Suprapubic skin (tissue), 4 donors: ENCODE measurements around the gene NKAIN4. TPM values are rescaled to one million over a fixed set of nuclear protein-coding genes. Genes with fewer than 3 reads are reported as not detected.
A peak's percentile ranks its signal among the peaks of the same experiment; 100 is the strongest.

ENCODE experiments used
- DNase-seq, 2 donors: peaks; one replicate each; pipeline ENCODE4 v3.0.0-alpha.2; 2019; ENCODE audit warnings: low spot score in 2 of 2
- H3K27ac ChIP-seq: fragments of 200-600 bp; sonication (generic); one replicate; pipeline ENCODE4 v1.5.1; 2019
- H3K27me3 ChIP-seq: fragments of 200-600 bp; sonication (generic); one replicate; pipeline ENCODE4 v1.5.1; 2019
- H3K36me3 ChIP-seq: fragments of 200-600 bp; sonication (generic); one replicate; pipeline ENCODE4 v1.5.1; 2019
- H3K4me1 ChIP-seq: fragments of 200-600 bp; sonication (generic); one replicate; pipeline ENCODE4 v1.5.1; 2019
- H3K4me3 ChIP-seq: fragments of 200-600 bp; sonication (generic); one replicate; pipeline ENCODE4 v1.5.1; 2019; ENCODE audit warnings: mild to moderate bottlenecking
- H3K9me3 ChIP-seq: fragments of 200-600 bp; sonication (generic); one replicate; pipeline ENCODE4 v1.5.1; 2019
- EP300 ChIP-seq: sonication (generic); formaldehyde crosslinking; IDR thresholded peaks from one replicate; pipeline ENCODE4 v1.6.1; 2017; ENCODE audit warnings: antibody characterized with exemption
- POLR2A ChIP-seq, 2 donors: fragments of 450-650 bp; IDR thresholded peaks; one replicate each; pipeline ENCODE4 v1.6.1; 2017; ENCODE audit warnings: antibody characterized with exemption in 2 of 2, mild to moderate bottlenecking in 2 of 2, moderate library complexity in 2 of 2
- POLR2AphosphoS5 ChIP-seq, 3 donors: sonication (generic); formaldehyde crosslinking; IDR thresholded peaks; one replicate each; pipeline ENCODE4 v1.6.1; 2017; ENCODE audit warnings: antibody characterized with exemption in 3 of 3
- WGBS: methylation state at CpG from one replicate; pipeline ENCODE4 v1.1.5; 2018; 5-methylcytosine and 5-hydroxymethylcytosine counted together
- total RNA-seq, 4 donors: library from RNA; depleted of rRNA; stranded (reverse); fragments of >200 nt; gene quantifications; one replicate each; pipeline ENCODE4 v1.1.0, GENCODE V29; 2016
- TF ChIP-seq, protein P1 (sequence below), 2 donors: fragments of 200-600 bp in 1 of 2; fragments of 450-650 bp in 1 of 2; sonication (generic) in 1 of 2; IDR thresholded peaks; one replicate each; pipeline ENCODE4 v1.5.1; 2016 to 2019; ENCODE audit warnings: antibody characterized with exemption in 2 of 2, mild to moderate bottlenecking in 1 of 2, moderate library complexity in 1 of 2

The NKAIN4 gene
- under 1 TPM in 1 of 4 donors, not detected in 3; 0.42 TPM for total RNA-seq

GRCh38 chr20:63254232-63254605 lies at the start of gene NKAIN4:
Gene NKAIN4, minus strand, starts transcription at chr20:63254463. Its CDS starts 13 bp downstream, at chr20:63254450.
- Histone ChIP-seq H3K4me1 (peaks cover 28% of the 10 kb centered on the region), H3K27ac (no peak within 1 kb of the TSS), H3K4me3 (peak within 1 kb of the TSS; percentile 47), H3K9me3 (no peaks in the 10 kb centered on the region), H3K36me3 (no peaks in the 10 kb centered on the region), H3K27me3 (peaks cover 87% of the 10 kb centered on the region)
- whole genome bisulfite sequencing: no CpG with 5 or more reads among the region's 46 CpGs
- TF ChIP-seq EP300 (no peak), POLR2A (IDR thresholded peaks at IDR 0.05) (no peak), POLR2AphosphoS5 (IDR thresholded peaks at IDR 0.05) (no peak)
- TF ChIP-seq, protein P1, sequence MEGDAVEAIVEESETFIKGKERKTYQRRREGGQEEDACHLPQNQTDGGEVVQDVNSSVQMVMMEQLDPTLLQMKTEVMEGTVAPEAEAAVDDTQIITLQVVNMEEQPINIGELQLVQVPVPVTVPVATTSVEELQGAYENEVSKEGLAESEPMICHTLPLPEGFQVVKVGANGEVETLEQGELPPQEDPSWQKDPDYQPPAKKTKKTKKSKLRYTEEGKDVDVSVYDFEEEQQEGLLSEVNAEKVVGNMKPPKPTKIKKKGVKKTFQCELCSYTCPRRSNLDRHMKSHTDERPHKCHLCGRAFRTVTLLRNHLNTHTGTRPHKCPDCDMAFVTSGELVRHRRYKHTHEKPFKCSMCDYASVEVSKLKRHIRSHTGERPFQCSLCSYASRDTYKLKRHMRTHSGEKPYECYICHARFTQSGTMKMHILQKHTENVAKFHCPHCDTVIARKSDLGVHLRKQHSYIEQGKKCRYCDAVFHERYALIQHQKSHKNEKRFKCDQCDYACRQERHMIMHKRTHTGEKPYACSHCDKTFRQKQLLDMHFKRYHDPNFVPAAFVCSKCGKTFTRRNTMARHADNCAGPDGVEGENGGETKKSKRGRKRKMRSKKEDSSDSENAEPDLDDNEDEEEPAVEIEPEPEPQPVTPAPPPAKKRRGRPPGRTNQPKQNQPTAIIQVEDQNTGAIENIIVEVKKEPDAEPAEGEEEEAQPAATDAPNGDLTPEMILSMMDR (IDR thresholded peaks at IDR 0.05): no peak
- no peak for DNase-seq

DNA sequence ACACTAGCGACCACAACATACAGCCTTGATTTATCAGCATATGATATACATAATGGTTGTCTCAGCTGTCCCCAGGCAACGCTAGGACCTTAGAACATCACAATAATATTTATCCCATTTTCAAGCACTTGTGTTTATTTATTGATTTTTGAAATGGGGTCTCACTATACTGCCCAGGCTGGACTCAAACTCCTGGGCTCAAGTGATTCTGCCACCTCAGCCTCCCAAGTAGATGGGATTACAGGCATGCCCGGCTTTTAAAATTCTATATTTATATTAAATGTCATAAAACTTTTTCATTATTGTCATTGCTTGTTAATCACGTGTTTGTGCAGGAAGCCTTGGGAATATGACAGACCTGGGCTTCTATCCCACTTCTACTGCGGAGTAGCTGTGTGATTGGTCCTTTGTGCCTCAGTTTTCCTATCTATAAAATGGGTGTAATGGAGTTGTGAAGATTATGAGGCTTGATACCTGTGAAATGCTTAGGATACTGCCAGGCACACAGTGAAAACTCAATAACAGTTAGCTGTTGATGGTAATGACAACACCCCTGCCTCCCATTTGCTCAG lies 48.9 kb upstream of the NKAIN4 start:
- peaks cover 79% of the 10 kb centered on the region for H3K27me3 ChIP-seq
- TF ChIP-seq, protein P1 (IDR thresholded peaks at IDR 0.05): no peak
- TF ChIP-seq POLR2A (IDR thresholded peaks at IDR 0.05) (no peak), POLR2AphosphoS5 (IDR thresholded peaks at IDR 0.05) (no peak), EP300 (no peak)
- no peak for DNase-seq

GRCh38 chr20:63301671-63302070 lies 47.4 kb upstream of the NKAIN4 start:
- H3K27ac ChIP-seq: no peak overlapping the region
- TF ChIP-seq POLR2A (IDR thresholded peaks at IDR 0.05): no peak
- TF ChIP-seq, protein P1 (IDR thresholded peaks at IDR 0.05): no peak
- no peak for TF ChIP-seq EP300
- no peak for TF ChIP-seq POLR2AphosphoS5 (IDR thresholded peaks at IDR 0.05)
- WGBS: 95% methylated on average over 1 of the region's 1 CpG
- peaks cover 79% of the 10 kb centered on the region for H3K27me3 ChIP-seq
- no peak overlapping the region for H3K4me3 ChIP-seq
- H3K9me3 ChIP-seq: no peaks in the 10 kb centered on the region
- H3K36me3 ChIP-seq: no peaks in the 10 kb centered on the region
- no peak for DNase-seq
- H3K4me1 ChIP-seq: no peaks in the 10 kb centered on the region

More for the DNA sequence above, 48.9 kb upstream of the NKAIN4 start:
- H3K4me3 ChIP-seq: no peak overlapping the region
- H3K36me3 ChIP-seq: no peaks in the 10 kb centered on the region
- 63% methylated on average over 5 of the region's 5 CpGs for WGBS
- H3K27ac ChIP-seq: no peak overlapping the region
- no peaks in the 10 kb centered on the region for H3K4me1 ChIP-seq
- H3K9me3 ChIP-seq: no peaks in the 10 kb centered on the region

GRCh38 chr20:63298731-63299312 lies 44.6 kb upstream of the NKAIN4 start:
- no peak for DNase-seq
- H3K36me3 ChIP-seq: no peaks in the 10 kb centered on the region
- no peak overlapping the region for H3K4me3 ChIP-seq
- H3K27me3 ChIP-seq: peaks cover 87% of the 10 kb centered on the region
- H3K9me3 ChIP-seq: no peaks in the 10 kb centered on the region
- TF ChIP-seq POLR2A (IDR thresholded peaks at IDR 0.05): no peak
- no peak for TF ChIP-seq POLR2AphosphoS5 (IDR thresholded peaks at IDR 0.05)
- no peak for TF ChIP-seq EP300
- TF ChIP-seq, protein P1 (IDR thresholded peaks at IDR 0.05): no peak
- H3K4me1 ChIP-seq: peaks cover 3% of the 10 kb centered on the region
- no peak overlapping the region for H3K27ac ChIP-seq
- 86% methylated on average over 17 of the region's 17 CpGs for WGBS

DNA sequence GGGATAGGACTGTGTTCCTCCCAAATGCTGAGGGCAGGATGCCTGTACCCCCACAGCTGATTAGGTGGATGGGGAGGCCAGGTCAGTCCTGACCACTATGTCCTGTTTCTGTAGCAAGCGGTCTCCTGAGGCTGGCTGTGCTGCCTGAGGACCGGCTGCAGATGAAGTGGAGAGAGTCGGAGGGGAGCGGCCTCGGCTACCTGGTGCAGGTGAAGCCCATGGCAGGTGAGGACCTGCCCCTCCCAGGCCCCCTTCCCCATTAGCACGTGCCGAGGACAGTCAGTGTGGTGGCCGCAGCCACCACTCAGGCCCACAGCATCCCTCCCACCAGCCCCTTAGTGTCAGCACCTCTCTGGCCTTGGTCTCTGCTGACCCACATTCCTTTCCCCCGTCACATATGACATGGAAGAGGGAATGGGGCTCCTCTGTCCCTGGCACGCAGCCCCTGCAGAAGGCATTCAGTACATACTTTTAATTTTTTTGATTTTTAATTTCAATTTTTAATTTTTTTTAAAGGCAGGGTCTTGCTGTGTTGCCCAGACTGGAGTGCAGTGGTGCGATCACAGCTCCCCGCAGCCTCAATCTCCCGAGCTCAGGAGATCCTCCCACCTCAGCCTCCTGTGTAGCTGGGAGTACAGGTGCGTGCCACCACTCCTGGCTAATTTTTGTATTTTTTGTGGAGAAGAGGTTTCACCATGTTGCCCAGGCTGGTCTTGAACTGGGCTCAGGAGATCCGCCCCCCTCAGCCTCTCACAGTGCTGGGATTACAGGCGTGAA lies 43.7 kb upstream of the NKAIN4 start:
- peaks cover 3% of the 10 kb centered on the region for H3K4me1 ChIP-seq
- TF ChIP-seq, protein P1 (IDR thresholded peaks at IDR 0.05): no peak
- no peak for TF ChIP-seq POLR2AphosphoS5 (IDR thresholded peaks at IDR 0.05)
- TF ChIP-seq EP300: no peak
- no peak overlapping the region for H3K27ac ChIP-seq
- peaks cover 95% of the 10 kb centered on the region for H3K27me3 ChIP-seq
- 81% methylated on average over 8 of the region's 16 CpGs for WGBS
- H3K4me3 ChIP-seq: no peak overlapping the region
- H3K36me3 ChIP-seq: no peaks in the 10 kb centered on the region
- DNase-seq: no peak
- no peaks in the 10 kb centered on the region for H3K9me3 ChIP-seq
